Prostate gland (tissue), 2 donors: ENCODE measurements around the gene NOS2. TPM values are rescaled to one million over a fixed set of nuclear protein-coding genes. Genes with fewer than 3 reads are reported as not detected.
"Not testable (repeated sequence)": the region's sequence is repeated elsewhere in the genome, so short reads cannot be mapped to it uniquely, and the experiment has no call there.

Experiments
- DNase-seq: peaks from one replicate; pipeline ENCODE4 v3.0.0-alpha.2; 2019; ENCODE audit warnings: low spot score
- H3K27ac ChIP-seq, 2 donors: fragments of 200-600 bp; sonication (generic); 2 replicates each; pipeline ENCODE4 v1.5.1; 2017 to 2019
- H3K27me3 ChIP-seq: fragments of 200-600 bp; sonication (generic); replicated peaks from 2 replicates; pipeline ENCODE4 v1.5.1; 2019; ENCODE audit not compliant: insufficient read depth
- H3K36me3 ChIP-seq, 2 donors: fragments of 200-600 bp; sonication (generic); 1 replicate in 1 of 2; 2 replicates in 1 of 2; pipeline versions ENCODE4 v1.5.1 to v1.8.1; 2017 to 2019
- H3K4me1 ChIP-seq: fragments of 200-600 bp; sonication (generic); replicated peaks from 2 replicates; pipeline ENCODE4 v1.5.1; 2019
- H3K4me3 ChIP-seq, 2 donors: fragments of 200-600 bp; sonication (generic); 2 replicates each; pipeline ENCODE4 v1.5.1; 2017 to 2019
- H3K9me3 ChIP-seq: fragments of 200-600 bp; sonication (generic); 2 replicates; pipeline ENCODE4 v1.5.1; 2017
- POLR2A ChIP-seq: fragments of 450-650 bp; IDR thresholded peaks from one replicate; pipeline ENCODE4 v1.6.1; 2016; ENCODE audit warnings: antibody characterized with exemption, mild to moderate bottlenecking
- POLR2AphosphoS5 ChIP-seq: sonication (generic); formaldehyde crosslinking; IDR thresholded peaks from one replicate; pipeline ENCODE4 v1.6.1; 2017; ENCODE audit warnings: antibody characterized with exemption
- WGBS: methylation state at CpG from one replicate; pipeline ENCODE4 v1.1.5; 2018; 5-methylcytosine and 5-hydroxymethylcytosine counted together
- intact Hi-C: fragments of 100-400 bp; cut with DNase I; formaldehyde crosslinking; loops from one replicate; pipeline ENCODE4 v1.14.2; 2022
- total RNA-seq, 2 donors: library from RNA; depleted of rRNA; stranded (reverse); fragments of >200 nt; gene quantifications; one replicate each; pipeline ENCODE4 v1.1.0, GENCODE V29; 2016
- TF ChIP-seq, protein P1 (sequence below), 4 experiments: fragments of 200-600 bp in 2 of 4; fragments of 450-650 bp in 2 of 4; sonication (generic) in 2 of 4; IDR thresholded peaks; 1 replicate in 3 of 4; 2 replicates in 1 of 4; pipeline ENCODE4 v1.5.1; 2016 to 2019; ENCODE audit warnings: antibody characterized with exemption in 4 of 4, mild to moderate bottlenecking in 2 of 4, moderate library complexity in 2 of 4

Gene NOS2
- total RNA-seq, 2 donors from 2014 or later, result 0.55 to 1.4 TPM

DNA sequence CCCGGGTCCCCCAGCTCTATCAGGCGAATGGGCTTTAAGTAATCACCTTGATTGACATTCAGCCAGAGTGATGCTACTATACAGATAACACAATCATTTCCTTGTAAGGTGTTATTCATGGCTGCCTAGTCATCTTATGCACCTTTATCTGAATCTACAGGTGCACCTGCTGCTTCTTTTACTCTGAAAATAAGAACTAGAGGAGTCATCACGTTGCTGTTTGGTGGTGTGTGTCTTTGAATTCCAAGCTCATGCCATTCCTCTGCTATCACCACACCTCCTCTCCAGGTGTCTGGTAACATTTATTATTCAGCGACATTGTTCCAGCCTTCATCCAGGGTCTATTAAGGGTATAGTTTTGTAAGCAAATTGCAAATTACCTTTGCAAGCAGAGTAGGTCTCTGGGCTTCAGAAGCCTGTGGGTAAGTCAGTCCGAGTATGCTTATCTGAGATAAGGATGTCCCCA, 51.9 kb downstream of the NOS2 start:
- Histone ChIP-seq H3K4me1 (no peaks in the 10 kb centered on the region), H3K9me3 (no peaks in the 10 kb centered on the region), H3K27me3 (no peaks in the 10 kb centered on the region), H3K4me3 (no peak overlapping the region), H3K36me3 (no peaks in the 10 kb centered on the region), H3K27ac (no peak overlapping the region)
- 66% methylated on average over 5 of the region's 5 CpGs for WGBS
- TF ChIP-seq POLR2AphosphoS5 (no peak), POLR2A (no peak)
- intact Hi-C loops, result no loop called here
- no peak for DNase-seq

DNA sequence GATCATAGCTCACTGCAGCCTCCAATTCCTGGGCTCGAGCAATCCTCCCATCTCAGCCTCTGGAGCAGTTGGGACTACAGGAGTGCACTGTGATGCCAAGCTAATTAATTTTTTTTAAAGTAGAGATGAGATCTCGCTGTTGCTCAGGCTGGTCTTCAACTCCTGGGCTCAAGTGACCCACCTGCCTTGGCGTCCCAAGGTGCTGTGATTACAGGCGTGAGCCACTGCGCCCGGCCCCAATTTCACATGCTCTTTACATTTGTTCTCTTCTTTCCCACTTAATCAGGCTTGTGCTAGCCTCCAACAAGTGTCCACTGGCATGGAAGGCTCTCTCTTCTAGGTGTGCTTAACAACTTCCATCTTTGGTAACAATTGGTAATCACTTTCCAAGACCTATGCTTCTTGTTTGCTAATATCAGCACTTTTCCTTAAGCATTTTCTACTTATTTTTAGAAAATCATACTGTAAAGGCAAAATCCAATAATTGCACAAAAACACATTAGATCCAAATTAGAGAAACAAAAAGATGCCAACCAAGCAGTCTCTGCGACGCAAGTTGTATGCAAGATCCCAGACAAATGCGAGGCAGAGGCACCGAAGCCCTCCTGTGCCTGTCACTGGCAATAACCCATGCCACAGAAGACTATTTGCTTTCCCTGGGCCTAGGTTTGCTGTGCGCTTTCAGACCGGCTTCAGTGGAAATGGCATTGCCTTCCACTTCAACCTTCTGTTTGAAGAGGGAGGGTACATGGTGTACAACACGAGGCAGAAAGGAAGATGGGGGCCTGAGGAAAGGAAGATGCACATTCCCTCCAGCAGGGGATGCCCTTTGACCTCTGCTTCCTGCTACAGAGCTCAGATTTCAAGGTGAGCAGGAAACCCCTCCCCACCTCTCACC, 52.6 kb downstream of the NOS2 start:
- H3K4me3 ChIP-seq, result no peak overlapping the region
- no peaks in the 10 kb centered on the region for H3K36me3 ChIP-seq
- no peaks in the 10 kb centered on the region for H3K4me1 ChIP-seq
- no peaks in the 10 kb centered on the region for H3K9me3 ChIP-seq
- no peak overlapping the region for H3K27ac ChIP-seq
- no peaks in the 10 kb centered on the region for H3K27me3 ChIP-seq
- WGBS, result 85% methylated on average over 13 of the region's 13 CpGs
- intact Hi-C loops, result no loop called here
- DNase-seq, result no peak
- TF ChIP-seq, protein P1, sequence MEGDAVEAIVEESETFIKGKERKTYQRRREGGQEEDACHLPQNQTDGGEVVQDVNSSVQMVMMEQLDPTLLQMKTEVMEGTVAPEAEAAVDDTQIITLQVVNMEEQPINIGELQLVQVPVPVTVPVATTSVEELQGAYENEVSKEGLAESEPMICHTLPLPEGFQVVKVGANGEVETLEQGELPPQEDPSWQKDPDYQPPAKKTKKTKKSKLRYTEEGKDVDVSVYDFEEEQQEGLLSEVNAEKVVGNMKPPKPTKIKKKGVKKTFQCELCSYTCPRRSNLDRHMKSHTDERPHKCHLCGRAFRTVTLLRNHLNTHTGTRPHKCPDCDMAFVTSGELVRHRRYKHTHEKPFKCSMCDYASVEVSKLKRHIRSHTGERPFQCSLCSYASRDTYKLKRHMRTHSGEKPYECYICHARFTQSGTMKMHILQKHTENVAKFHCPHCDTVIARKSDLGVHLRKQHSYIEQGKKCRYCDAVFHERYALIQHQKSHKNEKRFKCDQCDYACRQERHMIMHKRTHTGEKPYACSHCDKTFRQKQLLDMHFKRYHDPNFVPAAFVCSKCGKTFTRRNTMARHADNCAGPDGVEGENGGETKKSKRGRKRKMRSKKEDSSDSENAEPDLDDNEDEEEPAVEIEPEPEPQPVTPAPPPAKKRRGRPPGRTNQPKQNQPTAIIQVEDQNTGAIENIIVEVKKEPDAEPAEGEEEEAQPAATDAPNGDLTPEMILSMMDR (IDR thresholded peaks at IDR 0.05), result no peak
- no peak for TF ChIP-seq POLR2AphosphoS5
- no peak for TF ChIP-seq POLR2A

DNA sequence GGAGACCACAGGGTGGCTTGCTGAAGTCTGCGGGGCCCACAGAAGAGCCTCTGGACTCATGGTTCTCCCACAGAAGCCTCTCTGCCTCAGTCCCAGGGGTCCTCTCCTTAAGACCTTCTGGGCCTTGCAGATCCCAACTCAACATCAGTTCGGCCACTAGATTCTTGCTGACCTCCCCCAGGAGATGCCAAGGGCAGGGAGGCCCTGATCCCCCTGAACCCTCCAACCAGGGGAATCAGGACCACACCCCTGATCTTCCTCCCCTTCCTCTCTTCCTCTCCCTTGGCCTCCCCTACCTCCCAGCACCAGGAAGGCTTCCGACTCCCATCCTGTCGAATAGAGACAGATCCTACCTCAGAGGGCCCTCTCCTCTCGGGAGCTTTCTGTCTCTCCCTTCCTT, 53.4 kb downstream of the NOS2 start:
- Histone ChIP-seq H3K27ac (no peak overlapping the region), H3K4me3 (no peak overlapping the region), H3K36me3 (no peaks in the 10 kb centered on the region), H3K9me3 (no peaks in the 10 kb centered on the region), H3K4me1 (no peaks in the 10 kb centered on the region), H3K27me3 (no peaks in the 10 kb centered on the region)
- TF ChIP-seq, protein P1 (IDR thresholded peaks at IDR 0.05), result no peak
- TF ChIP-seq POLR2A, result no peak
- TF ChIP-seq POLR2AphosphoS5, result no peak
- DNase-seq, result no peak
- WGBS, result 88% methylated on average over 5 of the region's 5 CpGs
- intact Hi-C loops, result no loop called here

DNA sequence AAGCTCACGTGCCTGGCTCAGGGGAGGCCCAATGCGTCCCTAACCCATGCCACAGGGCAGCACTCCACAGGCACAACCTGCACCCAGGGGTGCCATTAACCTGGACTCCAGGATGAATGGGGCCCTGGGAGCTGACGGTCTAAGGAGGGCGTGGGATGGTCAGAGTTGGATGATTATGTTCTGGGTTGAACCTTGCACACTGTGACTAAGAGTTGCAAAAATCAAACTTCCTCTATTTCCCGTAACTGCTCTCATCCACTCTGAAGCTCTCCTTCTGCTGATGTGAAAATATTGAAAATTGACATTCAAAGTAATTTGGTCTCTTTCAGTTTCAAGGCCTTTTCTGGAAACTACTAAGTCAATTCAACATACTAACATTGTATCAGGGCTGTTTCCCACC, 54.0 kb downstream of the NOS2 start:
- H3K4me1 ChIP-seq, H3K27me3 ChIP-seq, DNase-seq, H3K27ac ChIP-seq, intact Hi-C loops, H3K4me3 ChIP-seq, H3K9me3 ChIP-seq, H3K36me3 ChIP-seq: not testable (repeated sequence)
- 100% methylated on average over 1 of the region's 5 CpGs for WGBS

DNA sequence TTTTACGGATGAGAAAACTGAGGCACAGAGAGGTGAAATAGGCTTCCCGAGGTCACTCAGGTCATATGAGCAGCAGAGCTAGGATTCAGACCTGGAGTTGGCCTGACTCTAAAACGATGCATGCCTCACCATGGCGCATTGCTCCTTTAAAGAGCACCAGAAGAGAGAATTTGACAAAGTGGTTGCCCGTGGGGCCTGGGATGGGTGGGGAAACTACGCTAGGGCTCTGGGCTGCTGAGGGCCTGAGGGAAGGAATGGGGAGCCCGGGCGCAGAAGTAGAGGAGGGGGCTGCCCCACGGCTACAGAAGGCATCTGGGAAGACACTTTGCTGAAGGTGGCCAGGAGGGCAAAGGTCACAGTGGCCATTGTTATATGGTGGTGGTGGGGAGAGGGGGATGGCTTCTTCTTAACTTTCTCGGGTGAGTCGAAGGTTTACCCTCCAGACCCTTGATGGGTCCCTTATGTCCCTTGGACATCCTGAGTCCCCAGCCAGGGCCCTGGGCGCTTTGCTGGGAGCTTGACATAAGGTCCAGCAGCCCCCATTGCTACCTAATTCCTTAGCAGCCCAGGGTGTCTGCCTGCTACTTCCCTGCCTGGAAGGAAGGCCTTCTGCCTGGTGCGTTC, 55.0 kb downstream of the NOS2 start:
- DNase-seq, H3K4me3 ChIP-seq, H3K9me3 ChIP-seq, H3K27me3 ChIP-seq, H3K36me3 ChIP-seq, H3K4me1 ChIP-seq, H3K27ac ChIP-seq, intact Hi-C loops: not testable (repeated sequence)
- WGBS, result 88% methylated on average over 13 of the region's 13 CpGs

DNA sequence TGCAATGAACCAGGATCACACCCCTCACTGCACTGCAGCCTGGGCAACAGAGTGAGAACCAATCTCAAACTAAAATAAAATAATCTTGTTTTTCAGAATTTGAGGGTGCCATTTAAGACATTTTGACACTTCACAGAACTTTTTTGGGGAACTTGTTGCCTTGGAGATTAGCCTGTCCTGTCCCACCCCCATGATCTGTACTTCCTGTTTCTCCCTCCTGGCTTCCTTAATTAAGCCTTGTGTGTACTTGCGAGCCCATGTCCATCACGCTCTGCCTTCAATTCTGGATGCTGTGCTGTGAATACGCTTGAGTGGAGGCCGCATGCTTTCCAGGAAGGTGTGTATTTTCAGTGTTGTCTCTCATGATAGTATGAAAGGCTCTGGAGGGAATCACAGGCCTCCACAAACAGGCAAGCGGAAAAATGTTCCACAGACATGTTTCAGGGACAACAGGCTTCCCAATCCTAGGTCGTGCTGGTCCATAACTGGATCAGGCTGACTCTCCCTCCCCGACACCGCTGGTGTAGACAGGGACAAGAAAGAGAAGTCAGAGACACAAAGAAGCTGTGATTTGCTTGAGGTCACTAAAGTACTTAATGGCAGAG, 56.9 kb downstream of the NOS2 start:
- WGBS, result 89% methylated on average over 8 of the region's 8 CpGs
- TF ChIP-seq POLR2A (no peak), POLR2AphosphoS5 (no peak)
- TF ChIP-seq, protein P1 (IDR thresholded peaks at IDR 0.05), result no peak
- H3K27me3 ChIP-seq, result no peaks in the 10 kb centered on the region
- H3K36me3 ChIP-seq, result no peaks in the 10 kb centered on the region
- H3K27ac ChIP-seq, result no peak overlapping the region
- intact Hi-C loops, result no loop called here
- no peak for DNase-seq
- no peaks in the 10 kb centered on the region for H3K9me3 ChIP-seq
- no peaks in the 10 kb centered on the region for H3K4me1 ChIP-seq
- no peak overlapping the region for H3K4me3 ChIP-seq
